ENCODE results near the gene SLC47A1. TPM values are rescaled to one million over a fixed set of nuclear protein-coding genes. Genes with fewer than 3 reads are reported as not detected.
A peak's percentile ranks its signal among the peaks of the same experiment; 100 is the strongest.

The SLC47A1 gene
- total and polyA plus RNA-seq, 7 donors, result 13.0 to 57.3 (median 29.1) TPM

DNA sequence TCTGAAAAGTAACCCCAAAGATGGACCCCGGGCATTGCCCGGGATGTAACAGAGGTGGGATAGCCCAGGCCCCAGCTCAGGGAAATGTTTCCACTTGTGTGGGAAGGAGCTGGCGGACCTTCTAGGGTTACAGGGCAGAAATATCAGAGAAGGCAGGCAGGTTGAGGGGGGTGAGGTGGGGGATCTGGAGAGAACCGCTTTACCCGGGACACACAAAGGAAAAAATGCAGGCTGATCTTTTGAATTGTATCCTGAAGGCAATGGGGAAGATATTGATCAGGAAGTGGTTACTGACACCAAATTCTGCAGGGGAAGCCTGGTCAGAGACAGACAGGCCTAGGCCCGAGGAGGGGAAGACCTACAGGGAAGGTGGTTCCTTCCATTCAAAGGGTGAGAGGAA, 3.5 kb downstream of the SLC47A1 start:
- TF ChIP-seq CTCF (IDR thresholded peaks at IDR 0.05), result no peak
- Histone ChIP-seq H3K4me1 (peaks cover 39% of the 10 kb centered on the region), H3K4me3 (peak overlapping the region; percentile 79), H3K27me3 (ENCODE audit: insufficient read depth in 3 of 3, low read length in 2 of 3) (no peaks in the 10 kb centered on the region), H3K9me3 (no peaks in the 10 kb centered on the region), H3K36me3 (ENCODE audit: insufficient read depth in 1 of 2, low read depth in 1 of 2) (no peaks in the 10 kb centered on the region), H3K27ac (peak overlapping the region; percentile 78)
- 29 to 70% (median 49%) methylated on average over 6 of the region's 6 CpGs for WGBS, 3 donors
- intact Hi-C loops (cut with DNase I), result loop anchor here in 1 of 2 donors (5.0 kb wide), 1 partner anchor 215 kb away; no protein-coding TSS in a partner anchor
- DNase-seq (no peak), ATAC-seq (no peak)

DNA sequence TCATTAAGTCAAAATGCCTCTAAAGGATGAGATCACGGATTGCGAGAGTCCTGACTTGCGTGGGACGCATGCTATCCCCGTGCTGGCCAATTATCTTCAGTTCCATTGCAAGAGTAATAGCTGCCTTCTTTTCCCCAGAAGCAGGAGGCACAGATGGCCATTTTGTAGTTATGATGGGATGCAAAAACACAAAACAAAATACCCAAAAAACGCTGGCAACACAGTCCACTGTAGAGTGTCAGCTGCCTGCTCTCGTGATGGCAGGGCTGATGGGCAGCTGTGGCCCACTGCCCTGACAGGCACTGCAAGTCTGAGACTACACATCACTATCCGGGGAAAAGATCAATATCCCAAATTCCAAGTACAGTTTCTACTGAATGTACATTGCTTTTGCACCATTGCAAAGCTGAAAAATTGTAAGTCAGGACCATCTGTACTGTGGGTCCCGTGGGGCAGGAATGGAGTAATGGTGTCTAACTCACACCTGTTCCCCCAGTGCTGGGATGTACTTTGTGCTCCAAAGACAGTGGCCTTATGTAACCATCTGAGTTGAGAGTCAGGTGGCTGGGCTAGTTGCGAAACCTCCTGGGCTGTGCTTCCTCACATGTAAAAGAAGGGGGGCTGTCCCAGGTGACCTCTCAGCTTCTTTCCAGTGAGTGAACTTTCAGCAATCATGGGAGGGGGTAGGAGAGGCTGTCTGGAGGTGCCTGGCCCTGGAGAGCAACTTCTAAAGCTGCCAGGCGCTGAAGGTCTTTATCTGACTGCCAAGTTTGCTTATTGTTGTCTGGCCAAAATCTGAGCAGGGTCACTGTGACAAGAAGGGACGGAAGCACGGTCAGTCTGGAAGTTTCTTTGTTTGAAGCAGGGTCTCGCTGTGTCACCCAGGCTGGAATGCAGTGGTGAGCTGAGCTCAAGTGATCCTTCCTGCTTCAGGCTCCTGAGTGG, 4.7 kb downstream of the SLC47A1 start:
- no peaks in the 10 kb centered on the region for H3K9me3 ChIP-seq
- DNase-seq (peak; percentile 68 to 87), ATAC-seq (peak; percentile 81 to 88 (median 86))
- H3K36me3 ChIP-seq (ENCODE audit: insufficient read depth in 1 of 2, low read depth in 1 of 2), result peaks cover 0 to 2% of the 10 kb centered on the region in 2 donors
- H3K27me3 ChIP-seq (ENCODE audit: insufficient read depth in 3 of 3, low read length in 2 of 3), result no peaks in the 10 kb centered on the region
- intact Hi-C loops (cut with DNase I), result loop anchor here in 1 of 2 donors (5.0 kb wide), 1 partner anchor 214 kb away; no protein-coding TSS in a partner anchor
- H3K4me1 ChIP-seq, result peaks cover 32% of the 10 kb centered on the region
- WGBS, 3 donors, result 35 to 46% (median 39%) methylated on average over 14 of the region's 14 CpGs
- H3K27ac ChIP-seq, result peak overlapping the region; percentile 78
- H3K4me3 ChIP-seq, result no peak overlapping the region
- no peak for TF ChIP-seq CTCF (IDR thresholded peaks at IDR 0.05)

DNA sequence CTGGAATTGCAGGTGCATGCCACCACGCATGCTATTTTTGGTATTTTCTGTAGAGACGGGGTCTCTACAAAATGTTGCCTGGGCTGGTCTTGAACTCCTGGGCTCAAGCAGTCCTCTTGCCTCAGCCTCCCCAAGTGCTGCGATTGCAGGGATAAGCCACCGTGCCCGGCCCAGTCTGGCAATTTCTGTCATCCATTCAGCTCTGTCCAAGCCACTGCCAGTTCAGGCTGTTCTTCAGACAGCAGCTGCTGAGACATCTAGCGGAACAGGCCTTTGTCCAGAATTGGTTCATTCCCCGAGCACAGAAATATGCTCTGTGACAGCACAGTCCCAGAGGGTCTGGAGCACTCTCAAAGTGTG, 5.4 kb downstream of the SLC47A1 start:
- Histone ChIP-seq H3K4me3 (no peak overlapping the region), H3K4me1 (peaks cover 31% of the 10 kb centered on the region), H3K27me3 (ENCODE audit: insufficient read depth in 3 of 3, low read length in 2 of 3) (no peaks in the 10 kb centered on the region), H3K27ac (peak overlapping the region; percentile 78), H3K9me3 (no peaks in the 10 kb centered on the region), H3K36me3 (ENCODE audit: insufficient read depth in 1 of 2, low read depth in 1 of 2) (peaks cover 0 to 5% of the 10 kb centered on the region in 2 donors)
- DNase-seq, result peak; percentile 43 to 72
- no peak for TF ChIP-seq CTCF (IDR thresholded peaks at IDR 0.05)
- WGBS, 3 donors, result 32 to 45% (median 36%) methylated on average over 7 of the region's 7 CpGs
- ATAC-seq, result peak; percentile 70 to 79 (median 75)
- intact Hi-C loops (cut with DNase I), result loop anchor here in 1 of 2 donors (5.0 kb wide), 1 partner anchor 213 kb away; no protein-coding TSS in a partner anchor

- Histone ChIP-seq H3K36me3 (ENCODE audit: insufficient read depth in 1 of 2, low read depth in 1 of 2) (peaks cover 0 to 5% of the 10 kb centered on the region in 2 donors), H3K4me3 (no peak overlapping the region), H3K27me3 (ENCODE audit: insufficient read depth in 3 of 3, low read length in 2 of 3) (no peaks in the 10 kb centered on the region), H3K4me1 (peaks cover 31% of the 10 kb centered on the region), H3K9me3 (no peaks in the 10 kb centered on the region), H3K27ac (peak overlapping the region; percentile 78)
- 27 to 54% (median 32%) methylated on average over 10 of the region's 10 CpGs for WGBS, 3 donors
- DNase-seq (no peak), ATAC-seq (peak in 3 of 4 donors; percentile 20 to 27 (median 24))
- TF ChIP-seq CTCF (IDR thresholded peaks at IDR 0.05), result no peak
- intact Hi-C loops (cut with DNase I), result loop anchor here in 1 of 2 donors (5.0 kb wide), 1 partner anchor 212 kb away; no protein-coding TSS in a partner anchor
These were observed 6.2 kb downstream of the SLC47A1 start for GRCh38 chr17:19539841-19540311.
